HepG2 (cell line): ENCODE data around the gene BRMS1. TPM values are rescaled to one million over a fixed set of nuclear protein-coding genes. Genes with fewer than 3 reads are reported as not detected.

Experiments
- ATAC-seq: fragments of 200-7000 bp; cut with Tn5 transposase; 3 replicates; pipeline ENCODE4 v1.9.1; 2020; ENCODE audit warnings: mild to moderate bottlenecking, moderate library complexity
- BruUV-seq: library from RNA; stranded (reverse); fragments of 400-500 nt; replicated peaks from 2 replicates; lab custom pipeline; 2021; lab: Mats Ljungman, UMichigan
- CTCF ChIA-PET: fragments of 300-600 bp; formaldehyde crosslinking; extraction: SDS; loops from one replicate; lab custom pipeline; 2021; ENCODE audit warnings: low total read pairs, inconsistent platforms, low intra/inter-chr PET ratio; lab: Yijun Ruan, JAX
- POLR2A ChIA-PET: fragments of 350-600 bp; sonication (Branson Sonifier 250); formaldehyde crosslinking; loops from one replicate; lab custom pipeline; 2020; ENCODE audit warnings: antibody characterized with exemption, inconsistent platforms; lab: Yijun Ruan, JAX
- DNase-seq: peaks from one replicate; pipeline ENCODE4 v3.0.0-alpha.2; 2015; ENCODE audit warnings: low spot score
- FAIRE-seq: peaks from 3 replicates; lab custom pipeline; 2011; peaks lifted over from hg19 to GRCh38; lab: Jason Lieb, UNC
- H2AFZ ChIP-seq: one replicate; pipeline ENCODE4 v1.6.1; 2011; ENCODE audit warnings: low read length, inconsistent platforms
- H3K27ac ChIP-seq: fragments of 300-600 bp; 3 replicates; pipeline ENCODE4 v1.8.0; 2011; ENCODE audit warnings: mixed run types, mild to moderate bottlenecking, mixed read lengths, low read length, inconsistent platforms; ENCODE audit not compliant: insufficient read depth; ENCODE audit errors: extremely low read length
- H3K27me3 ChIP-seq, 2 experiments: fragments of 200-600 bp in 1 of 2; 2 replicates in 1 of 2; 3 replicates in 1 of 2; pipeline versions ENCODE4 v1.6.0 to v1.8.0; 2011; ENCODE audit warnings: low read length in 2 of 2, mild to moderate bottlenecking in 2 of 2, moderate library complexity in 2 of 2, inconsistent platforms in 1 of 2; ENCODE audit not compliant: insufficient read depth in 2 of 2, control insufficient read depth in 1 of 2
- H3K36me3 ChIP-seq, 2 experiments: fragments of 200-600 bp in 1 of 2; replicated peaks in 1 of 2; 2 replicates in 1 of 2; 3 replicates in 1 of 2; pipeline versions ENCODE4 v1.5.1 to v1.8.0; 2011; ENCODE audit warnings: low read length in 2 of 2, inconsistent platforms in 1 of 2; ENCODE audit not compliant: insufficient read depth in 2 of 2, control insufficient read depth in 1 of 2
- H3K4me1 ChIP-seq: 2 replicates; pipeline ENCODE4 v1.5.1; 2012; ENCODE audit warnings: low read length, inconsistent platforms; ENCODE audit not compliant: insufficient read depth
- H3K4me2 ChIP-seq: 2 replicates; pipeline ENCODE4 v1.6.0; 2011; ENCODE audit warnings: low read depth, low read length, inconsistent platforms
- H3K4me3 ChIP-seq, 3 experiments: fragments of 200-600 bp in 1 of 3; sonication (generic), shearing (Covaris generic) in 1 of 3; replicated peaks in 1 of 3; 2 replicates each; pipeline ENCODE4 v1.5.1; 2011 to 2016; ENCODE audit warnings: low read length in 3 of 3, inconsistent platforms in 2 of 3, low read depth in 2 of 3, mild to moderate bottlenecking in 2 of 3, control low read depth in 1 of 3, mixed read lengths in 1 of 3; ENCODE audit not compliant: insufficient read depth in 1 of 3
- H3K79me2 ChIP-seq: one replicate; pipeline ENCODE4 v1.6.1; 2011; ENCODE audit warnings: low read length, inconsistent platforms; ENCODE audit not compliant: insufficient read depth
- H3K9ac ChIP-seq: 2 replicates; pipeline ENCODE4 v1.6.0; 2011; ENCODE audit warnings: mild to moderate bottlenecking, low read depth, low read length, inconsistent platforms; ENCODE audit not compliant: insufficient read depth
- H3K9me3 ChIP-seq: 2 replicates; pipeline ENCODE4 v1.5.1; 2012; ENCODE audit warnings: mild to moderate bottlenecking, low read length
- H4K20me1 ChIP-seq: 2 replicates; pipeline ENCODE4 v1.6.0; 2011; ENCODE audit warnings: inconsistent platforms, mild to moderate bottlenecking, low read length, moderate library complexity; ENCODE audit not compliant: insufficient read depth
- AGO2 ChIP-seq: fragments of 200-400 bp; formaldehyde crosslinking; optimal IDR thresholded peaks from 2 replicates; pipeline ENCODE3; 2017; ENCODE audit warnings: mild to moderate bottlenecking, low read depth, low read length, moderate library complexity
- ARID5B ChIP-seq: IDR thresholded peaks from 2 replicates; pipeline ENCODE4 v1.4.0; 2020; ENCODE audit warnings: mild to moderate bottlenecking, missing genetic modification reagents
- HMGXB4 ChIP-seq, 2 experiments: sonication (generic) in 1 of 2; formaldehyde crosslinking in 1 of 2; IDR thresholded peaks; 2 replicates each; pipeline versions ENCODE4 v1.4.0 to v1.6.1; 2018 to 2020; ENCODE audit warnings: missing genetic modification reagents in 2 of 2, borderline replicate concordance in 1 of 2, low read depth in 1 of 2, mild to moderate bottlenecking in 1 of 2, missing biosample characterization in 1 of 2
- HNRNPH1 ChIP-seq: fragments of 200-400 bp; formaldehyde crosslinking; optimal IDR thresholded peaks from 2 replicates; pipeline ENCODE3; 2017; ENCODE audit warnings: mild to moderate bottlenecking, low read depth, low read length
- MLLT10 ChIP-seq: sonication (generic); formaldehyde crosslinking; IDR thresholded peaks from 2 replicates; pipeline ENCODE4 v1.4.0; 2020; ENCODE audit warnings: missing genetic modification reagents
- NPAS2 ChIP-seq: sonication (generic); formaldehyde crosslinking; IDR thresholded peaks from 2 replicates; pipeline ENCODE4 v1.8.0; 2022; ENCODE audit warnings: mild to moderate bottlenecking, missing genetic modification reagents, borderline replicate concordance
- PBX2 ChIP-seq: IDR thresholded peaks from 2 replicates; pipeline ENCODE4 v1.6.1; 2016; ENCODE audit warnings: control low read depth
- POLR2A ChIP-seq, 2 experiments: IDR thresholded peaks; 2 replicates each; pipeline ENCODE4 v1.6.1; 2011; ENCODE audit warnings: low read depth in 2 of 2, low read length in 2 of 2, mild to moderate bottlenecking in 1 of 2, moderate library complexity in 1 of 2; ENCODE audit not compliant: insufficient read depth in 1 of 2
- TAF15 ChIP-seq: fragments of 200-400 bp; formaldehyde crosslinking; IDR thresholded peaks from one replicate; pipeline ENCODE4 v1.6.1; 2018; ENCODE audit warnings: mild to moderate bottlenecking, low read depth, low read length; ENCODE audit not compliant: poor library complexity, severe bottlenecking
- ZNF549 ChIP-seq: sonication (generic); formaldehyde crosslinking; IDR thresholded peaks from 2 replicates; pipeline ENCODE4 v1.5.0; 2020; ENCODE audit warnings: missing genetic modification reagents
- WGBS: methylation state at CpG from one replicate; pipeline ENCODE4 v1.1.6; 2017; ENCODE audit warnings: low lambda C conversion rate; 5-methylcytosine and 5-hydroxymethylcytosine counted together
- in situ Hi-C: cut with HindIII; loops from 2 replicates; pipeline ENCODE4 v1.10.0; 2017; ENCODE audit warnings: low pct_unique_long_range_greater_than_20kb; ENCODE audit not compliant: extremely low pct_ligation_motif_present
- intact Hi-C: fragments of 100-400 bp; cut with micrococcal nuclease; formaldehyde crosslinking; loops from one replicate; pipeline ENCODE4 v1.10.0; 2022; ENCODE audit not compliant: unreplicated experiment
- polyA plus RNA-seq, 8 experiments: library from polyadenylated mRNA; depleted of rRNA in 3 of 8; stranded (reverse) in 7 of 8; unstranded in 1 of 8; fragments of >200 nt; fragmentation: Illumina TruSeq in 4 of 8; extraction: Trizol in 4 of 8; gene quantifications; 2 replicates each; pipeline versions ENCODE4 v1.2.1 to v1.2.3, GENCODE V29; 2011 to 2016; ENCODE audit warnings: low read depth in 4 of 8, missing spikeins in 1 of 8, mixed read lengths in 1 of 8; ENCODE audit not compliant: insufficient read depth in 1 of 8
- total RNA-seq, 5 experiments: library from RNA; depleted of rRNA; stranded (reverse); fragments of >200 nt; fragmentation: Illumina TruSeq; extraction: Trizol; gene quantifications; 2 replicates each; pipeline ENCODE4 v1.2.3, GENCODE V29; 2016; ENCODE audit warnings: low read depth in 1 of 5
- TF ChIP-seq, protein P1 (sequence below): fragments of 450-650 bp; IDR thresholded peaks from 2 replicates; pipeline ENCODE4 v1.6.1; 2016

Gene BRMS1
- total and polyA plus RNA-seq, 2 of the 13 experiments (the other 11 are each of a cell fraction or from before 2014, with no cell fraction given) = 15.8 to 55.7 TPM

DNA sequence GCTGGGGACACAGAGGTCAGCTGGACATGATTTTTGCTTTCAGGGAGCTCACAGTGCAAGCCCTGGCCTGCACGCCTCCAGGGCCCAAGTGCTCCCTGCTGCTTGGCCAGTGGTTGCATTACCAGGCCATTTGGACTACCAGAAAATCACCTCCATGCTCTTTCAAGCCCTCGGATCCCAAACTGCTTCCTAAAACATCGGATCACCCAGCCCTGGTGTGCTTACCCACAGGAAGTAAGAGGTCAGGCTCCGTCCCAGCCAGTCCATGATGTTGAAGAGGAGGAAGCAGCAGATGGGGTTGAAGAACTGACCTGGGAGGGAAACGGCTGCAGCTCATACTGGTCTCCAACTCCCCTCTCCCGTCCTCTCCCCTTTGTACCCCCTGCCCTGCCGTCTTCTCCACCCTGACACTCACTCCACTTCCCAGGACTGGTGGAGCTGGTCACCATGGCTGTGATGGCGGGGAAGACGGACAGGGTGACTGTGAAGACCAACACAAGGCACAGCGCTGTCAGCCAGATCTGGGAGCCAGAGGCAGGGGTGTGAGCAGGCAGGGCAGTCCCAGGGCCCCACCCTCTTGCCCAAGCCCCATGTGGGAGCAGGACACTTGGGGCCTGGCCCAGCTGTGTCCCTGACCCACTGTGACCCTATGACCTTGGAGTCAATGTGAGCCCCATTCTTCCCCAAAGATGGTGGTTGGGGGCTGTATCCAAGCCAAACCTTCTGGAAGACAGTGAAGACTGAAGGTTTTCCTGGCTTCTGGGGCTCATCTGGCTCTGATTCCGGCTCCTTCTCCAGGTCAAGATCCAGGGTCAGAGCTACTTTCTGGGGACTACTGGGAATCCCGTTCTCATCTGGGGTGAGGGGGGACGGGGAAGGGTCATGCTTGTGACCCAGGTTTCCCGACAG, 21.1 kb upstream of the BRMS1 start:
- FAIRE-seq = no peak
- TF ChIP-seq POLR2A (IDR thresholded peaks at IDR 0.05; ENCODE audit: insufficient read depth in 1 of 2, low read depth in 2 of 2, low read length in 2 of 2) (peak in 1 of 2 experiments; percentile 66; a peak in 2 of 4 replicates), NPAS2 (no peak), TAF15 (no peak), HNRNPH1 (no peak), PBX2 (CRISPR knock-in tag) (no peak), ZNF549 (CRISPR knock-in tag) (no peak), ARID5B (CRISPR knock-in tag) (no peak), MLLT10 (no peak), AGO2 (peak; percentile 88), HMGXB4 (CRISPR knock-in tag; IDR thresholded peaks at IDR 0.05; ENCODE audit: borderline replicate concordance in 1 of 2, low read depth in 1 of 2) (no peak)
- TF ChIP-seq, protein P1, sequence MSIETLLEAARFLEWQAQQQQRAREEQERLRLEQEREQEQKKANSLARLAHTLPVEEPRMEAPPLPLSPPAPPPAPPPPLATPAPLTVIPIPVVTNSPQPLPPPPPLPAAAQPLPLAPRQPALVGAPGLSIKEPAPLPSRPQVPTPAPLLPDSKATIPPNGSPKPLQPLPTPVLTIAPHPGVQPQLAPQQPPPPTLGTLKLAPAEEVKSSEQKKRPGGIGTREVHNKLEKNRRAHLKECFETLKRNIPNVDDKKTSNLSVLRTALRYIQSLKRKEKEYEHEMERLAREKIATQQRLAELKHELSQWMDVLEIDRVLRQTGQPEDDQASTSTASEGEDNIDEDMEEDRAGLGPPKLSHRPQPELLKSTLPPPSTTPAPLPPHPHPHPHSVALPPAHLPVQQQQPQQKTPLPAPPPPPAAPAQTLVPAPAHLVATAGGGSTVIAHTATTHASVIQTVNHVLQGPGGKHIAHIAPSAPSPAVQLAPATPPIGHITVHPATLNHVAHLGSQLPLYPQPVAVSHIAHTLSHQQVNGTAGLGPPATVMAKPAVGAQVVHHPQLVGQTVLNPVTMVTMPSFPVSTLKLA = no peak

More for the DNA sequence above, 21.1 kb upstream of the BRMS1 start:
- 58% methylated on average over 9 of the region's 14 CpGs for WGBS
- Histone ChIP-seq H3K9ac (no peak overlapping the region), H3K27ac (no peak overlapping the region), H4K20me1 (no peaks in the 10 kb centered on the region; the same call in 1 of the 2 replicates), H3K79me2 (no peaks in the 10 kb centered on the region), H2AFZ (no peak overlapping the region), H3K9me3 (no peaks in the 10 kb centered on the region), H3K27me3 (no peaks in the 10 kb centered on the region), H3K4me3 (no peak overlapping the region), H3K36me3 (peaks cover 1 to 15% of the 10 kb centered on the region in 2 experiments; a peak in 1 of 5 replicates), H3K4me1 (peaks cover 36% of the 10 kb centered on the region), H3K4me2 (no peak overlapping the region)
- ATAC-seq (peak; percentile 5), DNase-seq (no peak)
- POLR2A ChIA-PET = interaction anchor here (0.8 to 2.5 kb wide), 5 partner anchors 15 to 73 kb away, joined by 3 to 7 read pairs (median 5); partner anchors contain the start of genes B4GAT1 and MRPL11
- intact Hi-C loops = no loop called here
- BruUV-seq = TSS peak; percentile 24
- CTCF ChIA-PET = no interaction called here
- in situ Hi-C loops = no loop called here
